ENCODE data around the gene CCDC15. TPM values are rescaled to one million over a fixed set of nuclear protein-coding genes. Genes with fewer than 3 reads are reported as not detected.

The CCDC15 gene
- total RNA-seq, 1 donor from 2014 or later = 3.3 TPM

GRCh38 chr11:125083312-125084056, 129.5 kb downstream of the CCDC15 start:
- TF ChIP-seq CTCF (conservative IDR thresholded peaks at IDR 0.05; ENCODE audit: low read depth, low read length) = no peak
- H3K4me3 ChIP-seq (ENCODE audit: low read depth, low read length) = no peak overlapping the region
- no peak for DNase-seq (ENCODE audit: low read depth)

GRCh38 chr11:125084057-125084416, 130.0 kb downstream of the CCDC15 start:
- no peak for TF ChIP-seq CTCF (conservative IDR thresholded peaks at IDR 0.05; ENCODE audit: low read depth, low read length)
- H3K4me3 ChIP-seq (ENCODE audit: low read depth, low read length) = no peak overlapping the region

DNA sequence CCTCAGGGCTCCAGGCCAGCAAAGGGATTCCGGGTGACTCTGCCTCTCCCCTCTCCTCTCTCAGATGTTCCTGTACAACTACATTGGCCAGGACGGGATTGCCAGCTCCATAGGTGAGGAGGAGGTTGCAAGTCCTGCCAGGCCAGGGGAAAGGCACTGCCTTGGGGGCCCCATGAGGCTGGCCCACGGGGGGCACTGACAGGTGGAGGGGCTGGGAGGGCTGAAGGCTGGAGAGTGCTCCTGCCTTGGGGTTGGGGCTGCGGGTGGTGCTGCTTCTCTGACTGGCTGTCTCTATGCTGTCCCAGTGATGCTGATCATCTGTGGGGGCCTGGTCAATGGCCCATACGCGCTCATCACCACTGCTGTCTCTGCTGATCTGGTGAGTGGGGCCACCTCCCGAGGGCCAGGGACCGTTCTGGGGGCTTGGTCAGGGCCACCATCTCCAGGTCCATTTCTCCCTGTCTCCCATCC, 130.8 kb downstream of the CCDC15 start:
- DNase-seq (ENCODE audit: low read depth) = no peak
- TF ChIP-seq CTCF (conservative IDR thresholded peaks at IDR 0.05; ENCODE audit: low read depth, low read length) = no peak
- no peak overlapping the region for H3K4me3 ChIP-seq (ENCODE audit: low read depth, low read length)

More at GRCh38 chr11:125084057-125084416, 130.0 kb downstream of the CCDC15 start:
- DNase-seq (ENCODE audit: low read depth) = no peak

- no peak for TF ChIP-seq CTCF (conservative IDR thresholded peaks at IDR 0.05; ENCODE audit: low read depth, low read length)
Measured at GRCh38 chr11:125085301-125086081, 131.5 kb downstream of the CCDC15 start.

GRCh38 chr11:125086633-125087296, 132.8 kb downstream of the CCDC15 start:
- no peak for DNase-seq (ENCODE audit: low read depth)
- no peak overlapping the region for H3K4me3 ChIP-seq (ENCODE audit: low read depth, low read length)
- TF ChIP-seq CTCF (conservative IDR thresholded peaks at IDR 0.05; ENCODE audit: low read depth, low read length) = no peak

More at GRCh38 chr11:125085301-125086081, 131.5 kb downstream of the CCDC15 start:
- no peak for DNase-seq (ENCODE audit: low read depth)
- H3K4me3 ChIP-seq (ENCODE audit: low read depth, low read length) = no peak overlapping the region

DNA sequence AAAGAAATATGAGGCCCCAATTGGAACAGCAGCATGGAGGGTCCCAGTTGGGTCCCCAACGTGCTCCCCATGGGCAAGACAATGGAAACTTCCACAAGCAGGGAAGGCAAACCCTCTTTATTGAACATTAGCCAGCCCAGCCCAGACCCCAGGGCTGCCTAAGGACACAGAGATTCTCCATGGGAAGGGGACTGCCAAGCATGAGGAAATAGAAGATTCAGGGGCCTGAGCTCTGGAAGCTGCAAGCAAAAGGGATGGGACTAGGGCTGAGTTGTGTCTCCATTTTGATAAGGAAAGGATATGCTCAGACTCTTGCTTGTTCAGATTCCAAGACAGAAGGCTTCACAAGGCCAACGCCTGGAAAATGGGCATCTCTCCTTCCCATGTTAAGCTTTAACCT, 134.1 kb downstream of the CCDC15 start:
- DNase-seq (ENCODE audit: low read depth) = no peak
- no peak for TF ChIP-seq CTCF (conservative IDR thresholded peaks at IDR 0.05; ENCODE audit: low read depth, low read length)

More for the DNA sequence above, 134.1 kb downstream of the CCDC15 start:
- no peak overlapping the region for H3K4me3 ChIP-seq (ENCODE audit: low read depth, low read length)

Measured in epithelial cell of proximal tubule (primary cell).